Ectodermal cell (in vitro differentiated cells): ENCODE results near the gene TMEM239.

Experiments used
- H3K27ac ChIP-seq: 2 replicates; pipeline ENCODE4 v1.7.0; 2013; ENCODE audit warnings: mild to moderate bottlenecking, low read depth, low read length; ENCODE audit not compliant: insufficient read depth, poor library complexity, severe bottlenecking
- H3K27me3 ChIP-seq: 2 replicates; pipeline ENCODE4 v1.7.0; 2013; ENCODE audit warnings: mild to moderate bottlenecking, low read length; ENCODE audit not compliant: insufficient read depth, control insufficient read depth, poor library complexity, severe bottlenecking
- H3K36me3 ChIP-seq: one replicate; pipeline ENCODE4 v1.7.0; 2013; ENCODE audit warnings: low read length; ENCODE audit not compliant: control insufficient read depth, insufficient read depth
- H3K4me1 ChIP-seq: one replicate; pipeline ENCODE4 v1.7.0; 2013; ENCODE audit warnings: low read length; ENCODE audit not compliant: control insufficient read depth, insufficient read depth
- H3K4me3 ChIP-seq: 2 replicates; pipeline ENCODE4 v1.7.0; 2013; ENCODE audit warnings: low read depth, low read length, control low read depth; ENCODE audit not compliant: insufficient read depth
- H3K9me3 ChIP-seq: 2 replicates; pipeline ENCODE4 v1.7.0; 2013; ENCODE audit warnings: mild to moderate bottlenecking, low read length, moderate library complexity; ENCODE audit not compliant: control insufficient read depth
- WGBS, 2 experiments: methylation state at CpG; one replicate each; pipeline ENCODE4 v1.1.7; 2013; ENCODE audit warnings: missing lambda C conversion rate in 2 of 2; 5-methylcytosine and 5-hydroxymethylcytosine counted together

The TMEM239 gene

GRCh38 chr20:2799271-2799670, 16.9 kb upstream of the TMEM239 start:
- 51 to 53% methylated on average over 9 of the region's 9 CpGs for WGBS, 2 experiments
- Histone ChIP-seq H3K9me3 (no peaks in the 10 kb centered on the region), H3K4me3 (peak overlapping the region; percentile 79), H3K27ac (peak overlapping the region; percentile 57), H3K27me3 (peaks cover 35% of the 10 kb centered on the region), H3K4me1 (peaks cover 10% of the 10 kb centered on the region), H3K36me3 (peaks cover 43% of the 10 kb centered on the region)

GRCh38 chr20:2799688-2800520, 16.3 kb upstream of the TMEM239 start:
- peak overlapping the region; percentile 57 for H3K27ac ChIP-seq

DNA sequence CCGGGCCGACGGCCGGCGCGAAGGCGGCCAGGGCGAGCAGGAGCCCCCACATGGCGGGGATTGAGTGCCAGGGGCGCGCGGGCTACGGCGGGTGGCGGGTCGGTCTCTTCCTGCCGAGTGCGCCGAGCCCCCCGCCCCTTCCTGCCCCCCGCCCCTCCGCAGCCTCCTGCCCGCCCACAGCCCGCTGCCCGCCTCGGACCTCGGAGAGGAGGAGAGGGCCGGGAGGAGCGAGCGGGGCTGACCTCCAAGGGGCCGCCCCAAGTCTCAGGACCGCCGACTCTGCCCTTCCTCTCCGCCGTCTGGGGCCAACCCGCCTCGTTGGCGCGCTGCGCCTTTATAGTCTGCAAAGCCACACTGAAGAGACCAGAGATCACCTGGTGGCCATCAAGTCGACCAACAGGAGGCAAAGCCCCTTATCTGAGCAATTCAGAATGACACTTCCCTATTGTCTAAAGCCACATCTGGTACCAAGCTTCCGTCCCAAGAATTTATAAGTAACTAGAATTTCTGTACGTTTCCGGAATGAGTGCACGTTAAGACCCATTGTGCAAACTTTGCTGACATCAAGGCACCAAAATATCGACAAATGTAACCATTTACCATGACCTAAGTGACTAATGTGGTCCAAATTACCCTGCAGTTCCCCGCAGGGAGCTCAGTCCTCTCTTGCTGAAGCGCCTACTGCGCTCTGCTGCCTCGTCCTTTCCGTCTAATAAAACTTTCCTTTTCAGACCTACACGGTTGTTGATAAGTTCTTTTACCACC, 15.5 kb upstream of the TMEM239 start, which contains the start of gene CPXM1:
CPXM1 (minus strand) TSS at position 107 of the 765 bp plus-strand sequence; CDS start at position 52, 55 bp downstream.
- WGBS, 2 experiments, result 0 to 1% methylated on average over 52 of the region's 52 CpGs
- Histone ChIP-seq H3K4me3 (peak within 1 kb of the TSS; percentile 79), H3K27me3 (peaks cover 50% of the 10 kb centered on the region), H3K36me3 (peaks cover 30% of the 10 kb centered on the region), H3K9me3 (no peaks in the 10 kb centered on the region), H3K27ac (peak within 1 kb of the TSS; percentile 57), H3K4me1 (peaks cover 10% of the 10 kb centered on the region)

More at GRCh38 chr20:2799688-2800520, 16.3 kb upstream of the TMEM239 start:
- WGBS, 2 experiments, result 1 to 2% methylated on average over 61 of the region's 61 CpGs
- H3K4me1 ChIP-seq, result peaks cover 10% of the 10 kb centered on the region
- peak overlapping the region; percentile 79 for H3K4me3 ChIP-seq
- peaks cover 42% of the 10 kb centered on the region for H3K27me3 ChIP-seq
- H3K36me3 ChIP-seq, result peaks cover 38% of the 10 kb centered on the region
- no peaks in the 10 kb centered on the region for H3K9me3 ChIP-seq

GRCh38 chr20:2801286-2801728, 14.9 kb upstream of the TMEM239 start:
- WGBS, 2 experiments, result 11 to 17% methylated on average over 13 of the region's 13 CpGs
- Histone ChIP-seq H3K4me3 (peak overlapping the region; percentile 79), H3K27ac (no peak overlapping the region)

GRCh38 chr20:2804041-2804828, 11.9 kb upstream of the TMEM239 start:
- H3K36me3 ChIP-seq, result no peaks in the 10 kb centered on the region
- no peaks in the 10 kb centered on the region for H3K9me3 ChIP-seq
- WGBS, 2 experiments, result 66 to 69% methylated on average over 16 of the region's 16 CpGs
- H3K27me3 ChIP-seq, result peaks cover 67% of the 10 kb centered on the region
- peaks cover 6% of the 10 kb centered on the region for H3K4me1 ChIP-seq
- no peak overlapping the region for H3K4me3 ChIP-seq
- H3K27ac ChIP-seq, result no peak overlapping the region

More at GRCh38 chr20:2801286-2801728, 14.9 kb upstream of the TMEM239 start:
- H3K9me3 ChIP-seq, result no peaks in the 10 kb centered on the region
- peaks cover 24% of the 10 kb centered on the region for H3K36me3 ChIP-seq
- H3K27me3 ChIP-seq, result peaks cover 56% of the 10 kb centered on the region
- peaks cover 10% of the 10 kb centered on the region for H3K4me1 ChIP-seq

DNA sequence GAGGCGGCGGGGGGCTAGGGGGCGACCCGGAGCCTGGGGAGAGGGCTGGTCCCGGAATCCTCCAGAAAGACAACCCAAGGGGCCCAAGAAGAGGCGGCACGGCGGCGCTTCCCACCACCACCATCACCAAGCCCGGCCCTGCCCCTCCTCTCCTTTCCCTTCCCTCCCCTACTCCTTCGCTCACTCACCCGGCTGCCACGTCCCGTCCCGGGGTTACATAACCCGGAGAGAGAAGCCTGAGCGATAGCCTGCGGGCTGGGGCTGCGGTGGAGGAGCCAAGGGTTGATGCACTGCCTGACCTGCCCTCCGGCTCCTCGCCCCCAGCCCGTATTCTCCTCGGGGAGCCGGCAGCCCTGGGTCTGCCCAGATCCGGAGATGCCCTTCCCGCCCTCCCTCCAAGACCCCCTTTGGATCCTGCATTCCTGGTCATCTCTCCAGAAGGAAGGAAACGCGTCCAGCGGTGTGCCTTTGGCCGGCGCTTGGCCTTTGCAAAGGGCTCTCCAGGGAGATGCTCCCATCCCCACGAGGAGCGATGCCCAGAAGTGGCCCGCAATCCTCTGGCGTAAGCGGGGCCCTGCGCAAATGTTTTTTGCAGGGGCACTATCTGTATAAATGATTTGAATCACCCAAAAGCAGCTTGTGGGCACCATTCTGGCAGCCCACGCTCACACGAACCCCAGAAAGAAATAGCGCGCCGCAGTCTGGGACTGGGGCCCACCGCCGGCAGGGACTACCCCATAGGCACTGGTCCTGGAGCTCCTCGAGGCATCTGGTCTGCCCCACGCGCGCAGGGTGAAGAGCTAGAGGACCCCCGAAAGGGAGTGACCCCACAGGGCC, 11.1 kb upstream of the TMEM239 start:
- Histone ChIP-seq H3K27me3 (peaks cover 67% of the 10 kb centered on the region), H3K4me3 (no peak overlapping the region), H3K4me1 (no peaks in the 10 kb centered on the region), H3K9me3 (no peaks in the 10 kb centered on the region), H3K27ac (no peak overlapping the region), H3K36me3 (no peaks in the 10 kb centered on the region)
- 33 to 34% methylated on average over 49 of the region's 49 CpGs for WGBS, 2 experiments

- H3K27me3 ChIP-seq, result peaks cover 66% of the 10 kb centered on the region
These were observed 10.3 kb upstream of the TMEM239 start for GRCh38 chr20:2805689-2806350.

GRCh38 chr20:2806351-2806701, 9.8 kb upstream of the TMEM239 start:
- Histone ChIP-seq H3K27ac (no peak overlapping the region), H3K4me1 (no peaks in the 10 kb centered on the region), H3K4me3 (no peak overlapping the region), H3K36me3 (no peaks in the 10 kb centered on the region), H3K9me3 (no peaks in the 10 kb centered on the region), H3K27me3 (peaks cover 61% of the 10 kb centered on the region)
- WGBS, 2 experiments, result 70 to 81% methylated on average over 4 of the region's 4 CpGs

More at GRCh38 chr20:2805689-2806350, 10.3 kb upstream of the TMEM239 start:
- no peaks in the 10 kb centered on the region for H3K36me3 ChIP-seq
- H3K9me3 ChIP-seq, result no peaks in the 10 kb centered on the region
- no peak overlapping the region for H3K27ac ChIP-seq
- WGBS, 2 experiments, result 62 to 64% methylated on average over 22 of the region's 22 CpGs
- no peaks in the 10 kb centered on the region for H3K4me1 ChIP-seq
- H3K4me3 ChIP-seq, result no peak overlapping the region

GRCh38 chr20:2807019-2807418, 9.1 kb upstream of the TMEM239 start:
- no peak overlapping the region for H3K4me3 ChIP-seq
- no peaks in the 10 kb centered on the region for H3K9me3 ChIP-seq
- no peaks in the 10 kb centered on the region for H3K36me3 ChIP-seq
- H3K27me3 ChIP-seq, result peaks cover 54% of the 10 kb centered on the region
- no peaks in the 10 kb centered on the region for H3K4me1 ChIP-seq
- no peak overlapping the region for H3K27ac ChIP-seq
- WGBS, 2 experiments, result 90 to 92% methylated on average over 4 of the region's 4 CpGs
